WTC11 (cell line): Measurements from ENCODE around the gene TRMT112. TPM values are rescaled to one million over a fixed set of nuclear protein-coding genes. Genes with fewer than 3 reads are reported as not detected.

Source experiments
- ATAC-seq: fragments of 200-7000 bp; cut with Tn5 transposase; 2 replicates; pipeline ENCODE4 v1.10.0; 2021; ENCODE audit warnings: mild to moderate bottlenecking, moderate library complexity
- CTCF ChIA-PET: fragments of 300-600 bp; sonication (Branson Sonifier 250); formaldehyde crosslinking; loops from one replicate; lab custom pipeline; 2021; ENCODE audit warnings: antibody characterized with exemption; lab: Charles Lee
- POLR2A ChIA-PET: fragments of 350-600 bp; sonication (Branson Sonifier 250); formaldehyde crosslinking; loops from one replicate; lab custom pipeline; 2021; ENCODE audit warnings: antibody characterized with exemption; lab: Charles Lee
- DNase-seq: peaks from one replicate; pipeline ENCODE4 v3.0.0; 2021; ENCODE audit warnings: low spot score
- H3K27ac Mint-ChIP-seq: 2 replicates; pipeline ENCODE4 v1.8.0; 2021; ENCODE audit warnings: mixed read lengths
- H3K27me3 Mint-ChIP-seq: 2 replicates; pipeline ENCODE4 v1.8.0; 2021; ENCODE audit warnings: low read depth, mild to moderate bottlenecking, moderate library complexity, mixed read lengths
- H3K36me3 Mint-ChIP-seq: 2 replicates; pipeline ENCODE4 v1.8.0; 2021; ENCODE audit warnings: mixed read lengths
- H3K4me1 Mint-ChIP-seq: 2 replicates; pipeline ENCODE4 v1.8.0; 2022; ENCODE audit warnings: mixed read lengths
- H3K4me3 Mint-ChIP-seq: 2 replicates; pipeline ENCODE4 v1.8.0; 2021; ENCODE audit warnings: mild to moderate bottlenecking, moderate library complexity, mixed read lengths
- H3K9me3 Mint-ChIP-seq: 2 replicates; pipeline ENCODE4 v1.8.0; 2021; ENCODE audit warnings: mixed read lengths
- AR ChIP-seq: fragments of 250-450 bp; sonication (Bioruptor Pico); IDR thresholded peaks from 2 replicates; pipeline ENCODE4 v1.9.0; 2021; ENCODE audit warnings: mild to moderate bottlenecking
- ATF3 ChIP-seq: sonication (generic); formaldehyde crosslinking; conservative IDR thresholded peaks from 2 replicates; pipeline ENCODE4 v1.8.1; 2022; ENCODE audit warnings: mild to moderate bottlenecking, missing genetic modification reagents
- E2F4 ChIP-seq: sonication (generic); formaldehyde crosslinking; IDR thresholded peaks from 2 replicates; pipeline ENCODE4 v1.8.1; 2022; ENCODE audit warnings: low read depth, mild to moderate bottlenecking, moderate library complexity, missing genetic modification reagents, borderline replicate concordance
- OVOL2 ChIP-seq: fragments of 250-450 bp; sonication (Bioruptor Pico); IDR thresholded peaks from 2 replicates; pipeline ENCODE4 v1.9.0; 2021; ENCODE audit warnings: mild to moderate bottlenecking, borderline replicate concordance
- PRDM15 ChIP-seq: sonication (generic); formaldehyde crosslinking; IDR thresholded peaks from 2 replicates; pipeline ENCODE4 v1.8.0; 2022; ENCODE audit warnings: missing genetic modification reagents
- USF1 ChIP-seq: sonication (generic); formaldehyde crosslinking; IDR thresholded peaks from 2 replicates; pipeline ENCODE4 v1.8.0; 2022; ENCODE audit warnings: mild to moderate bottlenecking, missing genetic modification reagents
- ZNF416 ChIP-seq: fragments of 250-450 bp; sonication (Bioruptor Pico); IDR thresholded peaks from 2 replicates; pipeline ENCODE4 v1.9.0; 2021; ENCODE audit warnings: mild to moderate bottlenecking, inconsistent platforms
- ZNF512 ChIP-seq: sonication (generic); formaldehyde crosslinking; IDR thresholded peaks from 2 replicates; pipeline ENCODE4 v1.8.1; 2022; ENCODE audit warnings: missing genetic modification reagents, borderline replicate concordance
- ZNF532 ChIP-seq: fragments of 250-450 bp; sonication (Bioruptor Pico); IDR thresholded peaks from 2 replicates; pipeline ENCODE4 v1.9.0; 2021; ENCODE audit warnings: mild to moderate bottlenecking, borderline replicate concordance
- ZSCAN18 ChIP-seq: fragments of 250-450 bp; sonication (Bioruptor Pico); IDR thresholded peaks from 2 replicates; pipeline ENCODE4 v2.1.2; 2022; ENCODE audit warnings: mild to moderate bottlenecking, moderate library complexity
- total RNA-seq: library from RNA; stranded (reverse); gene quantifications from 3 replicates; pipeline ENCODE4 v1.2.3, GENCODE V29; 2021

The TRMT112 gene
- total RNA-seq, 1 experiment from 2014 or later: 285 TPM

GRCh38 chr11:64297699-64298358 lies 19.5 kb downstream of the TRMT112 start (continued):
- TF ChIP-seq OVOL2: no peak

- CTCF ChIA-PET: interaction anchor here (0.6 to 1.9 kb wide), 6 partner anchors 7 to 281 kb away, joined by 3 to 5 read pairs (median 4); partner anchors contain the start of gene TRMT112
- Mint-ChIP-seq H3K9me3 (no peaks in the 10 kb centered on the region), H3K36me3 (no peaks in the 10 kb centered on the region), H3K4me3 (peak overlapping the region; percentile 5; the same call in 1 of the 2 replicates), H3K27ac (no peak overlapping the region), H3K27me3 (peaks cover 100% of the 10 kb centered on the region), H3K4me1 (peaks cover 12% of the 10 kb centered on the region)
- no peak for DNase-seq
- POLR2A ChIA-PET: no interaction called here
- TF ChIP-seq ZSCAN18 (CRISPR knock-in tag) (no peak), ZNF512 (CRISPR knock-in tag) (no peak), ATF3 (CRISPR knock-in tag) (no peak), PRDM15 (CRISPR knock-in tag) (no peak)
- ATAC-seq: no peak
Measured at GRCh38 chr11:64296830-64297698, 20.3 kb downstream of the TRMT112 start.

GRCh38 chr11:64296236-64296635 lies 21.1 kb downstream of the TRMT112 start:
- ATAC-seq: no peak
- H3K27me3 Mint-ChIP-seq: peaks cover 93% of the 10 kb centered on the region
- TF ChIP-seq AR (CRISPR knock-in tag) (no peak), ZNF532 (CRISPR knock-in tag) (no peak), ZNF416 (no peak), USF1 (CRISPR knock-in tag) (no peak), E2F4 (CRISPR knock-in tag) (no peak)

More at GRCh38 chr11:64296236-64296635, 21.1 kb downstream of the TRMT112 start:
- Mint-ChIP-seq H3K36me3 (no peaks in the 10 kb centered on the region), H3K4me1 (peaks cover 12% of the 10 kb centered on the region), H3K9me3 (no peaks in the 10 kb centered on the region), H3K27ac (no peak overlapping the region), H3K4me3 (no peak overlapping the region)
- no peak for DNase-seq
- CTCF ChIA-PET: interaction anchor here (1.1 to 1.9 kb wide), 4 partner anchors 8 to 45 kb away, joined by 3 to 5 read pairs (median 4); partner anchors contain the start of gene TRMT112
- POLR2A ChIA-PET: no interaction called here
